WTC11 (cell line): Measurements from ENCODE around the gene DDC. TPM values are rescaled to one million over a fixed set of nuclear protein-coding genes. Genes with fewer than 3 reads are reported as not detected.
"Not testable (repeated sequence)": the region's sequence is repeated elsewhere in the genome, so short reads cannot be mapped to it uniquely, and the experiment has no call there.

ENCODE experiments used
- ATAC-seq: fragments of 200-7000 bp; cut with Tn5 transposase; 2 replicates; pipeline ENCODE4 v1.10.0; 2021; ENCODE audit warnings: mild to moderate bottlenecking, moderate library complexity
- CTCF ChIA-PET: fragments of 300-600 bp; sonication (Branson Sonifier 250); formaldehyde crosslinking; loops from one replicate; lab custom pipeline; 2021; ENCODE audit warnings: antibody characterized with exemption; lab: Charles Lee
- POLR2A ChIA-PET: fragments of 350-600 bp; sonication (Branson Sonifier 250); formaldehyde crosslinking; loops from one replicate; lab custom pipeline; 2021; ENCODE audit warnings: antibody characterized with exemption; lab: Charles Lee
- DNase-seq: peaks from one replicate; pipeline ENCODE4 v3.0.0; 2021; ENCODE audit warnings: low spot score
- H3K27ac Mint-ChIP-seq: 2 replicates; pipeline ENCODE4 v1.8.0; 2021; ENCODE audit warnings: mixed read lengths
- H3K27me3 Mint-ChIP-seq: 2 replicates; pipeline ENCODE4 v1.8.0; 2021; ENCODE audit warnings: low read depth, mild to moderate bottlenecking, moderate library complexity, mixed read lengths
- H3K36me3 Mint-ChIP-seq: 2 replicates; pipeline ENCODE4 v1.8.0; 2021; ENCODE audit warnings: mixed read lengths
- H3K4me1 Mint-ChIP-seq: 2 replicates; pipeline ENCODE4 v1.8.0; 2022; ENCODE audit warnings: mixed read lengths
- H3K4me3 Mint-ChIP-seq: 2 replicates; pipeline ENCODE4 v1.8.0; 2021; ENCODE audit warnings: mild to moderate bottlenecking, moderate library complexity, mixed read lengths
- H3K9me3 Mint-ChIP-seq: 2 replicates; pipeline ENCODE4 v1.8.0; 2021; ENCODE audit warnings: mixed read lengths
- AFF4 ChIP-seq: sonication (generic); formaldehyde crosslinking; IDR thresholded peaks from 2 replicates; pipeline ENCODE4 v1.8.1; 2023; ENCODE audit warnings: mild to moderate bottlenecking, missing genetic modification reagents, borderline replicate concordance
- CREM ChIP-seq: sonication (generic); formaldehyde crosslinking; IDR thresholded peaks from 2 replicates; pipeline ENCODE4 v1.8.1; 2022; ENCODE audit warnings: mild to moderate bottlenecking, missing genetic modification reagents, moderate library complexity
- HMGA2 ChIP-seq: fragments of 250-450 bp; sonication (Bioruptor Pico); IDR thresholded peaks from 2 replicates; pipeline ENCODE4 v1.4.0; 2021; ENCODE audit warnings: mild to moderate bottlenecking, moderate library complexity
- JAZF1 ChIP-seq: fragments of 250-450 bp; sonication (Bioruptor Pico); IDR thresholded peaks from 2 replicates; pipeline ENCODE4 v1.9.0; 2021; ENCODE audit warnings: moderate library complexity, mild to moderate bottlenecking, inconsistent platforms
- MYBL2 ChIP-seq: sonication (generic); formaldehyde crosslinking; IDR thresholded peaks from 2 replicates; pipeline ENCODE4 v1.8.1; 2023; ENCODE audit warnings: mild to moderate bottlenecking, moderate library complexity, missing genetic modification reagents
- OVOL2 ChIP-seq: fragments of 250-450 bp; sonication (Bioruptor Pico); IDR thresholded peaks from 2 replicates; pipeline ENCODE4 v1.9.0; 2021; ENCODE audit warnings: mild to moderate bottlenecking, borderline replicate concordance
- SMAD4 ChIP-seq: sonication (generic); formaldehyde crosslinking; IDR thresholded peaks from 2 replicates; pipeline ENCODE4 v1.8.0; 2022; ENCODE audit warnings: mild to moderate bottlenecking, missing genetic modification reagents
- SOX15 ChIP-seq: fragments of 250-450 bp; sonication (Bioruptor Pico); IDR thresholded peaks from 2 replicates; pipeline ENCODE4 v1.9.0; 2021; ENCODE audit warnings: mild to moderate bottlenecking
- STAT6 ChIP-seq: sonication (generic); formaldehyde crosslinking; conservative IDR thresholded peaks from 2 replicates; pipeline ENCODE4 v1.8.1; 2023; ENCODE audit warnings: mild to moderate bottlenecking, low read depth, missing genetic modification reagents, moderate library complexity
- USF1 ChIP-seq: sonication (generic); formaldehyde crosslinking; IDR thresholded peaks from 2 replicates; pipeline ENCODE4 v1.8.0; 2022; ENCODE audit warnings: mild to moderate bottlenecking, missing genetic modification reagents
- ZNF219 ChIP-seq: sonication (generic); formaldehyde crosslinking; IDR thresholded peaks from 2 replicates; pipeline ENCODE4 v1.8.0; 2023; ENCODE audit warnings: missing genetic modification reagents, mild to moderate bottlenecking, borderline replicate concordance
- ZSCAN18 ChIP-seq: fragments of 250-450 bp; sonication (Bioruptor Pico); IDR thresholded peaks from 2 replicates; pipeline ENCODE4 v2.1.2; 2022; ENCODE audit warnings: mild to moderate bottlenecking, moderate library complexity
- total RNA-seq: library from RNA; stranded (reverse); gene quantifications from 3 replicates; pipeline ENCODE4 v1.2.3, GENCODE V29; 2021

Gene DDC
- total RNA-seq, 1 experiment from 2014 or later, result not detected

- TF ChIP-seq AFF4 (CRISPR knock-in tag), result no peak
- no peak for TF ChIP-seq MYBL2 (CRISPR knock-in tag)
- TF ChIP-seq HMGA2 (CRISPR knock-in tag), result no peak
- TF ChIP-seq USF1 (CRISPR knock-in tag), result no peak
- no peak for TF ChIP-seq JAZF1 (CRISPR knock-in tag)
- no peak for TF ChIP-seq SOX15
- TF ChIP-seq SMAD4 (CRISPR knock-in tag), result no peak
- no peak for TF ChIP-seq CREM (CRISPR knock-in tag)
- no peak for TF ChIP-seq ZSCAN18 (CRISPR knock-in tag)
- TF ChIP-seq ZNF219 (CRISPR knock-in tag), result no peak
These were observed 26.7 kb downstream of the DDC start (continued) for GRCh38 chr7:50538478-50538877.

- POLR2A ChIA-PET, result no interaction called here
- Mint-ChIP-seq H3K27ac (no peak overlapping the region), H3K36me3 (no peaks in the 10 kb centered on the region; the same call in 1 of the 2 replicates), H3K27me3 (no peaks in the 10 kb centered on the region), H3K4me3 (no peak overlapping the region), H3K9me3 (peaks cover 14% of the 10 kb centered on the region), H3K4me1 (0 out of 2 replicates have a peak, but pooled peaks cover 5% of the 10 kb centered on the region)
- DNase-seq (no peak), ATAC-seq (no peak)
- CTCF ChIA-PET, result interaction anchor here (1.1 kb wide), 1 partner anchor 52 kb away, joined by 3 read pairs; no protein-coding TSS in a partner anchor
- TF ChIP-seq OVOL2 (CRISPR knock-in tag), result no peak
- TF ChIP-seq ZNF219 (CRISPR knock-in tag), result no peak
- TF ChIP-seq STAT6, result no peak
These were observed 27.8 kb downstream of the DDC start for GRCh38 chr7:50537417-50537816.

- ATAC-seq, H3K36me3 Mint-ChIP-seq, H3K27me3 Mint-ChIP-seq, POLR2A ChIA-PET, DNase-seq, H3K4me3 Mint-ChIP-seq, H3K27ac Mint-ChIP-seq: not testable (repeated sequence)
- peaks cover 14% of the 10 kb centered on the region for H3K9me3 Mint-ChIP-seq
- peaks cover 16% of the 10 kb centered on the region for H3K4me1 Mint-ChIP-seq
- CTCF ChIA-PET, result interaction anchor here (0.8 kb wide), 1 partner anchor 554 kb away, joined by 3 read pairs; no protein-coding TSS in a partner anchor
These were observed 29.9 kb downstream of the DDC start for GRCh38 chr7:50535291-50535711.
